Motor neuron (in vitro differentiated cells): Measurements from ENCODE around the gene LRRC4C. TPM values are rescaled to one million over a fixed set of nuclear protein-coding genes. Genes with fewer than 3 reads are reported as not detected.

ENCODE experiments used
- ATAC-seq, 8 experiments: fragments of 200-7000 bp; cut with Tn5 transposase; replicated peaks in 6 of 8; 2 replicates each; pipeline ENCODE4 v1.8.0; 2021; ENCODE audit warnings: mild to moderate bottlenecking in 8 of 8, moderate library complexity in 8 of 8
- H3K27ac ChIP-seq, 2 donors: fragments of 250-450 bp; sonication (Bioruptor Pico); 2 replicates each; pipeline ENCODE4 v1.9.0; 2021; ENCODE audit warnings: antibody characterized with exemption in 2 of 2, mild to moderate bottlenecking in 2 of 2, moderate library complexity in 1 of 2
- H3K4me1 ChIP-seq, 2 donors: fragments of 250-450 bp; sonication (Bioruptor Pico); replicated peaks in 1 of 2; 2 replicates each; pipeline ENCODE4 v1.6.1; 2021; ENCODE audit warnings: antibody characterized with exemption in 2 of 2, mild to moderate bottlenecking in 2 of 2, moderate library complexity in 1 of 2
- H3K4me3 ChIP-seq, 5 donors: fragments of 250-450 bp; sonication (Bioruptor Pico); 2 replicates each; pipeline ENCODE4 v1.9.0; 2021; ENCODE audit warnings: antibody characterized with exemption in 5 of 5, mild to moderate bottlenecking in 5 of 5, moderate library complexity in 4 of 5
- WGBS, 10 experiments: fragments of 450-650 bp; shearing (Covaris generic); methylation state at CpG; one replicate each; pipeline ENCODE4 v1.0.0; 2022; 5-methylcytosine and 5-hydroxymethylcytosine counted together
- in situ Hi-C, 9 experiments: fragments of 400-800 bp; cut with MboI; loops; one replicate each; pipeline ENCODE4 v1.15.0; 2021; ENCODE audit warnings: low sequenced_read_pairs in 9 of 9, low pct_unique_long_range_greater_than_20kb in 2 of 9; ENCODE audit not compliant: unreplicated experiment in 9 of 9
- total RNA-seq, 8 experiments: library from RNA; unstranded; fragments of 300-600 nt; gene quantifications; 2 replicates each; pipeline versions ENCODE4 v1.2.3 to v1.2.4, GENCODE V29; 2022

LRRC4C gene
- total RNA-seq, 8 experiments from 2014 or later: 0.51 to 28.2 (median 12.8) TPM

DNA sequence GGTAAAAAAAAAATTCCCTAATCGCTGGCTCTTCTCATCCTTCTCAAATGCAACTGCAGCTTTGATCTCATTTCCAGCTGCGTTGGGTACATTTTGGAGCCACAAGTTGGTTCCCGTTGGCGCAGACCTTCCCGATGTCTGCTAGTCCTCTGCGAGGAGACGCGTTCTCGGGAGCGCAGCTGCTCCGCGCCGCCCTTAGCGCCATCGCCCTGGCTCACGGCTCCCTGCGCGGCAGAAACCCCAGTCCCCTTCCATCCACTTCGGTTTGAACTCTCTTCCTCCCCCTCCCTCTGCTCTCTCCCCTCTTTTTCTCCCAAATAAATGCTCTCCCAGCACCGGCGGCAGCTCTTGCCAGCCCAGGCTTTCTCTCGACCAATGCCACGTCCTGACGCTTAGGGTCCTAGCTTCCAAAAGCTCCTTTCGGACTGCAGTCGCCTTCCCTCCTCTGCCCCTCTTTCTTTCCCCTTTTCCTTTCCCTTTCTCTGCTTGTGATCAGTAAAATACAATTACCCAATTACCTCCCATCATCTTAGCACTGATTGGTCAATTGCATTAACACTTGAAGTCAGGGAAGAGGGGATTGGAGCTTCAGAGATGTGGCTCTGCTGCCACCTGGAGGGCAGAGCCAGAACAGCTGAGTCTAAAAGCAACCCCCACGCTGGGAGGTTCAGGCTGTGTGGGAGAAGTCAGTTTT is 1165.7 kb downstream of the LRRC4C start:
- Histone ChIP-seq H3K27ac (peak overlapping the region in 1 of 2 donors; percentile 24), H3K4me1 (peaks cover 0 to 2% of the 10 kb centered on the region in 2 donors), H3K4me3 (peak overlapping the region; percentile 43 to 79 (median 48))
- peak; percentile 78 to 92 (median 86) for ATAC-seq
- WGBS, 10 experiments: 0 to 17% (median 0%) methylated on average over 1 to 14 of the region's 27 CpGs; no CpG with 5 or more reads in 1 of the 10 experiments
- in situ Hi-C loops: loop anchor here in 1 of 9 experiments (25.0 kb wide), 1 partner anchor 157 kb away; no protein-coding TSS in a partner anchor

DNA sequence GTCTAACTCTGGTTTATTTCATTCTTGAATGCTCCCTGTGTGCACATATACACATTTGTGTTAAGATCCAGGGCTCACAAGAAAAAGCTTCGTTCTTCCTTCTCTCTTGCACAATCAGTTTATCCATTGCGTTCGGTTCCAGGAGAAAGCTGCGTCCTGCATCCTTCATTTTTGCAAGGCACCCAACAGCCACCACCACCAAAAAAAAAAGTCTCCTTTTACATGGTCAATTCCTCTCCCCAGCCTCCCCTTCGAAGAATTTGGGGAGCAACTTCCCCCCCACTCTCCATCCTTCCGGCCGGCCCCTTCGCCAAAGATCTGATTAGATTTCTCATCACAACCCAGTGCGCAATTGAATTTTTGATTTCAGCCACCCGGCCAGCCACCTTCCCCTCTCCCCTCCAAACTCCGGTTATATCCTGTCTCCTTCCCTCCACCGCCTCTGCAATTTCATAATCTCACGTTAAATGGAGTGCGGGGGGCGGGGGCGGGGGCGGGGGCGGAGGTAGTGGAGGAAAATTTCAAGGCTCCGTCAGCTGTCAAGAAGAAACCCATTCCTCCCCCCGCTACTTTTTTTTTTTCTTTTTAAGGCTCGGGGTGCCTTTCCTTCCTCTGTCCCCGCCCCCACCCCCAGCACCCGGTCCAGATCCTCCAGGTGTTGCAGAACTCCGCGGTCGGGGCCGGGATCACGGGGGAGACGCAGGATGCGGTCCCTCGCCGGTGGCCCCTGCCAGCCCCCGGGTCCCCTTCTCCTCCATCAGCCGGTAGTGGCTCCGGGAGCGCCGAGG is 1166.5 kb downstream of the LRRC4C start:
- no peak overlapping the region for H3K27ac ChIP-seq
- peak overlapping the region; percentile 43 to 79 (median 48) for H3K4me3 ChIP-seq
- peak in 5 of 8 experiments; percentile 10 to 52 (median 42) for ATAC-seq
- in situ Hi-C loops: loop anchor here in 1 of 9 experiments (25.0 kb wide), 1 partner anchor 156 kb away; no protein-coding TSS in a partner anchor
- H3K4me1 ChIP-seq: peaks cover 0 to 4% of the 10 kb centered on the region in 2 donors
- 0 to 9% (median 1%) methylated on average over 4 to 14 of the region's 37 CpGs; no CpG with 5 or more reads in 1 of the 10 experiments for WGBS, 10 experiments

DNA sequence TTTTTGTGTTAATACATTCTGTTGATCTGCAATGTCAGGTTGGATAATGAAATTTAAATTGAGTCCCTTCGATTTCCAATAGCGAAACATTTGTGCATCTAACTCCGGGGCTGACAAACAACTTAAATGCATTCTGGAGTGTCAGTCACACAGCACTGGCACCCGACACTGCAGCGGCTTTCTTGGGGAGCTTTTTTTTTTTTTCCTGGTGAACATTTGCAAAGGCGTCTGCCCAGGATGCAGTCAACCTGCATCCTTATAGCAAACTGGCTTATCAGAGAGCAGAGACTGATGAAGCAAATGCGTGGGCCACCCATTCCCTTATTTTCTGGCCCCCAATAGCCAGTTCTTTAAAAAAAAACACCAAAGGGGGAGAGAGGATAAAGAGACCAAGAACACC is 1167.7 kb downstream of the LRRC4C start:
- peak overlapping the region; percentile 43 to 79 (median 48) for H3K4me3 ChIP-seq
- in situ Hi-C loops: loop anchor here in 1 of 9 experiments (25.0 kb wide), 1 partner anchor 154 kb away; no protein-coding TSS in a partner anchor
- no peak for ATAC-seq
- H3K27ac ChIP-seq: no peak overlapping the region
- WGBS, 10 experiments: 21 to 79% (median 47%) methylated on average over 1 to 7 of the region's 7 CpGs; no CpG with 5 or more reads in 1 of the 10 experiments
- H3K4me1 ChIP-seq: peaks cover 0 to 9% of the 10 kb centered on the region in 2 donors

DNA sequence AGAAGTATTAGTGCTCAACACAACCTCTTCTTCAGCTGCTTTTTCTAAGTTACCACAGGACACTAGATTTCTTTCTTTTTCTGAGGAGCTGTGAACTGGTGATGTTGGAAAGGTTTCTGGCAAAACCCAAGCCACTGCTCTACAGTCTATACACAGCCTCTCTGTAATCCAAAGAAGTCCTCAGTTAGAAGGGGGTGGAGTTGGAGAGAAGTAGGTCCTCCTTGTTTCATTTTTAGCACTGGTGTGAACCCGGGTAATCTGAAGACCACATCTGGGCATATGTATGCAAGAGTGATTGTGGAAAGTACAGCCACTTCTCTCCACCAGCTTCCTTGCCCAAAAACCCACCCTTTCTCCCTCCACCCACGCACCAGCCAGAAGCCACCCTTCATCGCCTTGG is 1168.1 kb downstream of the LRRC4C start:
- ATAC-seq: peak in 1 of 8 experiments; percentile 10
- WGBS, 10 experiments: 0 to 83% (median 64%) methylated on average over 1 to 3 of the region's 3 CpGs; no CpG with 5 or more reads in 6 of the 10 experiments
- peak overlapping the region; percentile 43 to 79 (median 48) for H3K4me3 ChIP-seq

DNA sequence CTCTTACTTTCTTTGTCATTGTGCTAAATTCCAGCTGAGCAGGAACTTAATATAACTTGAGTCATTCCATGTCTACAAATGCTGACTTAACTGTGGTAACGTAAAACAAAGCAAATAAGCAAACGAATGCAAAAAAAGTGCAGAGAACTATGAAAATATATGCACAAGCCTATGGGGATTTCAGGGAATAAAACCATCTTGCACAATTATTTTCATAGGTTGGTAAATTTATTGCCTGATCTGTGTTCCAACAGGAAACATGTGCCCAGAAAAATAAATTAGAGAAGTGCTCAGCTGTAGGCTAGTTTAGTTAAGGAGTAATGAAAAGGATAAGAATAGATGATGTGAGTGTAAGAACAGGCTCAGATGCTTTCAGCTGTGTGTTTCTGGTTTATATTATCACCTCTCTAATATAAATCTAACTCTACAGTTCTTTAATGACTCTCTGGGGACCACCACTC is 1169.3 kb downstream of the LRRC4C start:
- 0 to 43% (median 36%) methylated on average over 2 of the region's 2 CpGs; no CpG with 5 or more reads in 5 of the 10 experiments for WGBS, 10 experiments
- H3K4me1 ChIP-seq: peaks cover 0 to 9% of the 10 kb centered on the region in 2 donors
- H3K27ac ChIP-seq: no peak overlapping the region
- peak in 3 of 8 experiments; percentile 2 to 25 (median 10) for ATAC-seq
- in situ Hi-C loops: loop anchor here in 1 of 9 experiments (25.0 kb wide), 1 partner anchor 153 kb away; no protein-coding TSS in a partner anchor
- peak overlapping the region; percentile 43 to 79 (median 48) for H3K4me3 ChIP-seq

More for the DNA sequence above, 1168.1 kb downstream of the LRRC4C start:
- no peak overlapping the region for H3K27ac ChIP-seq
- in situ Hi-C loops: loop anchor here in 1 of 9 experiments (25.0 kb wide), 1 partner anchor 154 kb away; no protein-coding TSS in a partner anchor
- H3K4me1 ChIP-seq: peaks cover 0 to 9% of the 10 kb centered on the region in 2 donors

DNA sequence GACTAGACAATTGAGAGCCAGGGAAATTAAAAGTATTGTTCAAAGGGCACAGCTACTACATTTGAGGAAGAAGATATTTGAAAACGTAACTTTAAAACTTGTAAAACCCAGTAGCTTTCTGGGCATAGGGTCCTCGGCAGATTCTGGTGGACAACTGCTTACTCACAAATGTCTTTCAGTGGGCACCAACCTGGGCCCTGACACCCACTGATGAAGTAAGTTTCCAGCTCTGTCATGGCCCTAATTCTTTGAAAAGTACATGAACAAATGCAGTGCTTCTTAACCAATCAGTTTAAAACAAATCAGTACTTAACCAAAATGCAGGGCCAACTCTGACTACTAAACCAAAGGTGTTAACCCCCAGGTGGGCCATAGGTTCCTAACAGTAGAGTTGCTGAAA is 1170.1 kb downstream of the LRRC4C start:
- in situ Hi-C loops: loop anchor here in 1 of 9 experiments (25.0 kb wide), 1 partner anchor 152 kb away; no protein-coding TSS in a partner anchor
- Histone ChIP-seq H3K27ac (no peak overlapping the region), H3K4me3 (peak overlapping the region; percentile 43 to 79 (median 48)), H3K4me1 (peaks cover 0 to 9% of the 10 kb centered on the region in 2 donors)
- 0 to 80% (median 39%) methylated on average over 1 to 2 of the region's 2 CpGs; no CpG with 5 or more reads in 2 of the 10 experiments for WGBS, 10 experiments
- no peak for ATAC-seq

DNA sequence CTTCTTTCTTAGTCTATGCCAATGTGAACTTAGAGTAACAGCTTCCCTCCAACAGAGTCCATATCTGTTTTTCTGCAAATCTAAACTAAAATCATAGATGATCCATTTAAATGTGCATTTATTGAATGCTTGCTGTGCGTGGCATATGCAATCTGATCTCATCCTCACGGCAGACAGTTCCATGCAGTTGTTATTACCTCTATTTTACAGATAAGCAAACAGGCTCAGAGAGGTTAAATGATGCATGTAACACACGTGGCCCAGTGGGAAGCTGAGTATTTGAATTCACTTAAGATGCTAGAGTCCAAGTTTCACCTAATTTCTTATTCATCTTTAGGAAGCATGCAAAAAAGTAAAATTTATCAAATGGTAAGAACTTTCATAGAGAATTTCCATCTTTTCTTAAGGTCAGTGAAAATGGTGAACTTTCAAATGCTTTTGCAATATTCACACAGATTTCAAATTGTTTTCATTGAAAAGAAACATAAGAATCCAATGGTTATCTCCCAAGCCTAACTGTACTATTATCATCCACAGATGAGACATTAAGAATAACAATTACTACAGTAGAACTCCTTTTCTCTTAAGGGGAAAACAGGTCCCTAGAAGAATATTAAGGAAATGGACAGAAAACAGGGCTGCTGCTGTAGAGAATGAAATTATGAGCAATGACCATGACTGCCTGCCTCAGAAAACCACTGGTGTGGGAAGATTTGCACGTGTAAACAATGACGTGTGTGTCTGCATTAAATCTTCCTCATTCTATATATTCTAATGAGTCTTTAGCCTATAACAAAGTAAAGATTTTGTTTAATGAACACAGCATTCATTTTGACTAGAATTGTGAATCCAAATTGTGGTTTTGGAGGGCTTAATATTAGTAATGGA is 1171.3 kb downstream of the LRRC4C start:
- Histone ChIP-seq H3K4me3 (peak overlapping the region in 4 of 5 donors; percentile 46 to 79 (median 50)), H3K4me1 (peaks cover 0 to 9% of the 10 kb centered on the region in 2 donors), H3K27ac (no peak overlapping the region)
- 10 to 75% (median 43%) methylated on average over 2 to 5 of the region's 5 CpGs for WGBS, 10 experiments
- in situ Hi-C loops: loop anchor here in 1 of 9 experiments (25.0 kb wide), 1 partner anchor 151 kb away; no protein-coding TSS in a partner anchor
- ATAC-seq: no peak

DNA sequence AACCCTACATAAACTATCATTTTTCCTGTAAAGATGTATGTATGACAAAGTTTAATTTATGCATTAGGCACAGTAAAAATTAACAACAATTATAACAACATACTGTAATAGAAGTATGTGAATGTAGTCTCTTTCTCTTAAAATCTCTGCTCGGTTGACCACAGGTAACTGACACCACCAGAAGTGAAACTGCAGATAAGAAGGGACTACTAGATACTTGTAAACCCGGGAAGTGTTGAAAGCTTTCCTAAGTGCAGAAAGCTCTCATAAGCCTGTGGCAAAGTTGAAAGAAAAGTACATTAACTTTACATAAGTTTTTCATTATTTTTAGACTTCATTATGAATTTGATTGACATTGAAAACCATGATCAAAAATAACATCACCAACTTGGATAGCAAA is 1173.3 kb downstream of the LRRC4C start:
- H3K4me1 ChIP-seq: peaks cover 2 to 15% of the 10 kb centered on the region in 2 donors
- no peak overlapping the region for H3K4me3 ChIP-seq
- 0 to 100% (median 67%) methylated on average over 1 to 2 of the region's 2 CpGs; no CpG with 5 or more reads in 1 of the 10 experiments for WGBS, 10 experiments
- no peak overlapping the region for H3K27ac ChIP-seq
- no peak for ATAC-seq
- in situ Hi-C loops: loop anchor here in 1 of 9 experiments (25.0 kb wide), 1 partner anchor 149 kb away; no protein-coding TSS in a partner anchor

DNA sequence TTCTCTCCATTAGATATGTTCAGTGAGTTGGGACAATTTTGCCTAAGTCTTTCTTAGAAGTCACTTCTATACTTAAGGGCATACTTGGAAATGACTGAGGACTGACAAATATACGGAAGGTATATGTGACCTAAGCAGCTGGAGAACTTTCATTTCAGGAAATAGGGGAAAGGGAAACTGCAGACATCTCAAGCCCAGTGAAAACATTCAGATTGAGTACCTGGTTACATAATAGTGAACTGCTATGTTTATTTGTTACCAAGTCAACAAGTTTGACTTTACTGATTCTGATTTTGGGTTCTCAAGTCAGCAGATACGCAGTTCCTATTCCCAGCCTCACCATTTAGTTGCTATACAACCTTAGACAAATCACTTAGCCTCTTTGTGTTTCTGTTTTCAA is 1173.9 kb downstream of the LRRC4C start:
- Histone ChIP-seq H3K27ac (no peak overlapping the region), H3K4me1 (peaks cover 7 to 21% of the 10 kb centered on the region in 2 donors), H3K4me3 (no peak overlapping the region)
- 17 to 100% (median 100%) methylated on average over 1 to 2 of the region's 2 CpGs; no CpG with 5 or more reads in 3 of the 10 experiments for WGBS, 10 experiments
- in situ Hi-C loops: loop anchor here in 1 of 9 experiments (25.0 kb wide), 1 partner anchor 148 kb away; no protein-coding TSS in a partner anchor
- ATAC-seq: no peak

DNA sequence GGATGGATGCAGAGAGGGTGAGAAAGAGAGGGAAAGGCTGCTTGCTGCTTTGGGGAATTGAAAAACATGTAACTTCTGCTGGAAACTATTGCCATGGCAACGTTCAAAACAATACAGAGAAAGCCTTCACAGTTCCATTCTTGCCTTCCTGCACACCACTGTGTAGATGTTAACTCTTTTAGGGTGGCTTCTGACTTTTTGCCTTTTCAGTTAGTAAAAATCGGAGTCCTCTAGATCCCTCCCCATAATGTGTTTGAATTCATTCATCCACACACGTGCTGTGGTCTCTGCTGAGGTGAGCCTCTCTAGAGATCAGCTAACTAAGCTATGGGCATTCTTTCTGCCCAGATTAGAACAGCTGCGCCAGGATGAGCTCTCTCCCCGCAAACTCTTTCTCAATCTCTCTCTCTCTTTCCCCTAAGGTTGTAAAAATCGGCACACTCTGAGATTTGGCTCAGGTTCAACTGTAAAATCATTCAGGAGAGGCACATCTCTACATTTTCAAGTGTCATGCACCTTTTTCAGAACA is 1178.3 kb downstream of the LRRC4C start:
- in situ Hi-C loops: loop anchor here in 1 of 9 experiments (25.0 kb wide), 1 partner anchor 144 kb away; no protein-coding TSS in a partner anchor

More for the DNA sequence above, 1178.3 kb downstream of the LRRC4C start:
- WGBS, 10 experiments: 0 to 71% (median 23%) methylated on average over 2 to 5 of the region's 6 CpGs; no CpG with 5 or more reads in 1 of the 10 experiments
- Histone ChIP-seq H3K27ac (no peak overlapping the region), H3K4me3 (peak overlapping the region in 2 of 5 donors; percentile 1), H3K4me1 (peaks cover 11 to 23% of the 10 kb centered on the region in 2 donors)
- ATAC-seq: peak in 6 of 8 experiments; percentile 71 to 84 (median 80)
